ENCODE results near the gene SLC7A1.

SLC7A1 gene

GRCh38 chr13:29593605-29594297 is 1.7 kb downstream of the SLC7A1 start:
- WGBS, 2 donors (ENCODE audit: extremely low coverage in 2 of 2, insufficient read length in 2 of 2, insufficient replicate concordance in 1 of 2) = no CpG with 5 or more reads among the region's 8 CpGs
- Histone ChIP-seq H3K4me1 (ENCODE audit: control insufficient read depth in 2 of 2, insufficient read depth in 1 of 2, low read depth in 1 of 2, low read length in 2 of 2) (peaks cover 2 to 15% of the 10 kb centered on the region in 2 donors), H2BK120ac (ENCODE audit: low read depth, low read length) (no peak overlapping the region), H2AK5ac (ENCODE audit: low read depth, low read length) (no peak overlapping the region), H2BK5ac (ENCODE audit: low read length) (no peak overlapping the region), H2AFZ (ENCODE audit: low read length) (no peak overlapping the region), H4K91ac (ENCODE audit: low read depth, low read length, poor library complexity) (no peak overlapping the region), H3K9me3 (replicated peaks in 1 of 2; ENCODE audit: control insufficient read depth in 2 of 2, insufficient read depth in 1 of 2, low read depth in 1 of 2, low read length in 2 of 2) (no peaks in the 10 kb centered on the region), H3K4me3 (ENCODE audit: low read length in 2 of 2) (peak overlapping the region in 1 of 2 donors; percentile 84), H3K18ac (ENCODE audit: low read length) (no peak overlapping the region), H3K23ac (ENCODE audit: low read depth, low read length, poor library complexity) (no peak overlapping the region), H2BK15ac (ENCODE audit: low read length) (no peak overlapping the region), H3K14ac (ENCODE audit: low read length) (no peak overlapping the region), H3K36me3 (replicated peaks in 1 of 2; ENCODE audit: control insufficient read depth in 2 of 2, insufficient read depth in 2 of 2, low read length in 2 of 2) (peaks cover 0 to 9% of the 10 kb centered on the region in 2 donors), H4K8ac (ENCODE audit: low read depth, low read length) (no peak overlapping the region), H3K4me2 (ENCODE audit: insufficient read depth, low read length, poor library complexity, severe bottlenecking) (no peak overlapping the region), H3K79me1 (ENCODE audit: low read depth, low read length) (peaks cover 9% of the 10 kb centered on the region), H2BK12ac (ENCODE audit: low read length) (no peak overlapping the region), H3K27ac (replicated peaks; ENCODE audit: low read length) (no peak overlapping the region), H3K4ac (ENCODE audit: low read length) (no peak overlapping the region), H3K9ac (ENCODE audit: low read depth, low read length, poor library complexity) (no peak overlapping the region), H3K27me3 (ENCODE audit: control insufficient read depth in 3 of 3, insufficient read depth in 3 of 3, low read depth in 1 of 3, low read length in 3 of 3) (peaks cover 0 to 14% (median 2%) of the 10 kb centered on the region in 3 experiments)
- DNase-seq (ENCODE audit: low spot score) = no peak

GRCh38 chr13:29591310-29591709 is 4.2 kb downstream of the SLC7A1 start:
- no peak overlapping the region for H2BK120ac ChIP-seq (ENCODE audit: low read depth, low read length)
- H3K4me2 ChIP-seq (ENCODE audit: insufficient read depth, low read length, poor library complexity, severe bottlenecking) = no peak overlapping the region
- H3K9ac ChIP-seq (ENCODE audit: low read depth, low read length, poor library complexity) = no peak overlapping the region
- no peak overlapping the region for H4K91ac ChIP-seq (ENCODE audit: low read depth, low read length, poor library complexity)
- H3K4me3 ChIP-seq (ENCODE audit: low read length in 2 of 2) = no peak overlapping the region
- WGBS, 2 donors (ENCODE audit: extremely low coverage in 2 of 2, insufficient read length in 2 of 2, insufficient replicate concordance in 1 of 2) = no CpG with 5 or more reads among the region's 5 CpGs
- no peak overlapping the region for H3K14ac ChIP-seq (ENCODE audit: low read length)
- peaks cover 2 to 16% of the 10 kb centered on the region in 2 donors for H3K4me1 ChIP-seq (ENCODE audit: control insufficient read depth in 2 of 2, insufficient read depth in 1 of 2, low read depth in 1 of 2, low read length in 2 of 2)
- H2AK5ac ChIP-seq (ENCODE audit: low read depth, low read length) = no peak overlapping the region
- no peak overlapping the region for H3K4ac ChIP-seq (ENCODE audit: low read length)
- H3K9me3 ChIP-seq (replicated peaks in 1 of 2; ENCODE audit: control insufficient read depth in 2 of 2, insufficient read depth in 1 of 2, low read depth in 1 of 2, low read length in 2 of 2) = no peaks in the 10 kb centered on the region
- no peak overlapping the region for H3K27ac ChIP-seq (replicated peaks; ENCODE audit: low read length)
- no peak overlapping the region for H4K8ac ChIP-seq (ENCODE audit: low read depth, low read length)
- H3K18ac ChIP-seq (ENCODE audit: low read length) = no peak overlapping the region
- peaks cover 0 to 4% (median 0%) of the 10 kb centered on the region in 3 experiments for H3K27me3 ChIP-seq (ENCODE audit: control insufficient read depth in 3 of 3, insufficient read depth in 3 of 3, low read depth in 1 of 3, low read length in 3 of 3)
- H2BK15ac ChIP-seq (ENCODE audit: low read length) = no peak overlapping the region
- H3K23ac ChIP-seq (ENCODE audit: low read depth, low read length, poor library complexity) = no peak overlapping the region
- peaks cover 0 to 24% of the 10 kb centered on the region in 2 donors for H3K36me3 ChIP-seq (replicated peaks in 1 of 2; ENCODE audit: control insufficient read depth in 2 of 2, insufficient read depth in 2 of 2, low read length in 2 of 2)
- DNase-seq (ENCODE audit: low spot score) = no peak
- peaks cover 9% of the 10 kb centered on the region for H3K79me1 ChIP-seq (ENCODE audit: low read depth, low read length)
- H2BK12ac ChIP-seq (ENCODE audit: low read length) = no peak overlapping the region
- H2AFZ ChIP-seq (ENCODE audit: low read length) = no peak overlapping the region
- H2BK5ac ChIP-seq (ENCODE audit: low read length) = no peak overlapping the region

- Histone ChIP-seq H3K18ac (ENCODE audit: low read length) (no peak overlapping the region), H3K27me3 (ENCODE audit: control insufficient read depth in 3 of 3, insufficient read depth in 3 of 3, low read depth in 1 of 3, low read length in 3 of 3) (no peaks in the 10 kb centered on the region), H3K14ac (ENCODE audit: low read length) (peak overlapping the region; percentile 14), H3K4ac (ENCODE audit: low read length) (no peak overlapping the region), H2BK15ac (ENCODE audit: low read length) (no peak overlapping the region), H3K27ac (replicated peaks; ENCODE audit: low read length) (no peak overlapping the region), H2AK5ac (ENCODE audit: low read depth, low read length) (peak overlapping the region; percentile 67), H3K9ac (ENCODE audit: low read depth, low read length, poor library complexity) (no peak overlapping the region), H3K4me2 (ENCODE audit: insufficient read depth, low read length, poor library complexity, severe bottlenecking) (no peak overlapping the region), H2AFZ (ENCODE audit: low read length) (no peak overlapping the region), H3K4me1 (ENCODE audit: control insufficient read depth in 2 of 2, insufficient read depth in 1 of 2, low read depth in 1 of 2, low read length in 2 of 2) (peaks cover 2 to 16% of the 10 kb centered on the region in 2 donors), H2BK12ac (ENCODE audit: low read length) (no peak overlapping the region), H3K36me3 (replicated peaks in 1 of 2; ENCODE audit: control insufficient read depth in 2 of 2, insufficient read depth in 2 of 2, low read length in 2 of 2) (peaks cover 0 to 28% of the 10 kb centered on the region in 2 donors), H3K79me1 (ENCODE audit: low read depth, low read length) (peaks cover 11% of the 10 kb centered on the region), H2BK5ac (ENCODE audit: low read length) (no peak overlapping the region), H3K9me3 (replicated peaks in 1 of 2; ENCODE audit: control insufficient read depth in 2 of 2, insufficient read depth in 1 of 2, low read depth in 1 of 2, low read length in 2 of 2) (no peaks in the 10 kb centered on the region), H2BK120ac (ENCODE audit: low read depth, low read length) (no peak overlapping the region), H4K8ac (ENCODE audit: low read depth, low read length) (no peak overlapping the region), H4K91ac (ENCODE audit: low read depth, low read length, poor library complexity) (no peak overlapping the region), H3K4me3 (ENCODE audit: low read length in 2 of 2) (no peak overlapping the region), H3K23ac (ENCODE audit: low read depth, low read length, poor library complexity) (no peak overlapping the region)
- no peak for DNase-seq (ENCODE audit: low spot score)
- no CpG with 5 or more reads among the region's 7 CpGs for WGBS, 2 donors (ENCODE audit: extremely low coverage in 2 of 2, insufficient read length in 2 of 2, insufficient replicate concordance in 1 of 2)
Measured at GRCh38 chr13:29589967-29590366, 5.5 kb downstream of the SLC7A1 start.

GRCh38 chr13:29589234-29589633 is 6.3 kb downstream of the SLC7A1 start:
- H2BK15ac ChIP-seq (ENCODE audit: low read length) = no peak overlapping the region
- no peak overlapping the region for H3K4ac ChIP-seq (ENCODE audit: low read length)
- no peaks in the 10 kb centered on the region for H3K27me3 ChIP-seq (ENCODE audit: control insufficient read depth in 3 of 3, insufficient read depth in 3 of 3, low read depth in 1 of 3, low read length in 3 of 3)
- no peak overlapping the region for H2AFZ ChIP-seq (ENCODE audit: low read length)
- no peak overlapping the region for H3K27ac ChIP-seq (replicated peaks; ENCODE audit: low read length)
- no peak overlapping the region for H2BK12ac ChIP-seq (ENCODE audit: low read length)
- H4K91ac ChIP-seq (ENCODE audit: low read depth, low read length, poor library complexity) = no peak overlapping the region
- peak overlapping the region; percentile 58 for H3K18ac ChIP-seq (ENCODE audit: low read length)
- no peak overlapping the region for H2BK120ac ChIP-seq (ENCODE audit: low read depth, low read length)
- no peak overlapping the region for H3K4me2 ChIP-seq (ENCODE audit: insufficient read depth, low read length, poor library complexity, severe bottlenecking)
- no peak overlapping the region for H3K9ac ChIP-seq (ENCODE audit: low read depth, low read length, poor library complexity)
- peaks cover 2 to 14% of the 10 kb centered on the region in 2 donors for H3K4me1 ChIP-seq (ENCODE audit: control insufficient read depth in 2 of 2, insufficient read depth in 1 of 2, low read depth in 1 of 2, low read length in 2 of 2)
- peaks cover 0 to 28% of the 10 kb centered on the region in 2 donors for H3K36me3 ChIP-seq (replicated peaks in 1 of 2; ENCODE audit: control insufficient read depth in 2 of 2, insufficient read depth in 2 of 2, low read length in 2 of 2)
- no peaks in the 10 kb centered on the region for H3K9me3 ChIP-seq (replicated peaks in 1 of 2; ENCODE audit: control insufficient read depth in 2 of 2, insufficient read depth in 1 of 2, low read depth in 1 of 2, low read length in 2 of 2)
- no peak overlapping the region for H3K14ac ChIP-seq (ENCODE audit: low read length)
- H3K23ac ChIP-seq (ENCODE audit: low read depth, low read length, poor library complexity) = peak overlapping the region; percentile 37
- H2AK5ac ChIP-seq (ENCODE audit: low read depth, low read length) = peak overlapping the region; percentile 67
- no CpG with 5 or more reads among the region's 6 CpGs for WGBS, 2 donors (ENCODE audit: extremely low coverage in 2 of 2, insufficient read length in 2 of 2, insufficient replicate concordance in 1 of 2)
- no peak overlapping the region for H2BK5ac ChIP-seq (ENCODE audit: low read length)
- peaks cover 8% of the 10 kb centered on the region for H3K79me1 ChIP-seq (ENCODE audit: low read depth, low read length)
- DNase-seq (ENCODE audit: low spot score) = peak; percentile 29
- no peak overlapping the region for H3K4me3 ChIP-seq (ENCODE audit: low read length in 2 of 2)
- no peak overlapping the region for H4K8ac ChIP-seq (ENCODE audit: low read depth, low read length)
